ENCODE data around the gene IQCK. TPM values are rescaled to one million over a fixed set of nuclear protein-coding genes. Genes with fewer than 3 reads are reported as not detected.

Gene IQCK
- total RNA-seq, 2 donors from 2014 or later: 26.0 to 42.2 TPM

- Histone ChIP-seq H3K4me1 (replicated peaks) (no peaks in the 10 kb centered on the region), H3K27me3 (replicated peaks; ENCODE audit: insufficient read depth) (no peaks in the 10 kb centered on the region), H3K36me3 (no peaks in the 10 kb centered on the region), H3K4me3 (no peak overlapping the region), H3K9me3 (no peaks in the 10 kb centered on the region), H3K27ac (no peak overlapping the region)
- no peak for DNase-seq (ENCODE audit: low spot score)
- TF ChIP-seq POLR2AphosphoS5 (IDR thresholded peaks at IDR 0.05) (no peak), CTCF (IDR thresholded peaks at IDR 0.05) (no peak), POLR2A (IDR thresholded peaks at IDR 0.05) (no peak)
- intact Hi-C loops (cut with DNase I): no loop called here
- WGBS: 82% methylated on average over 9 of the region's 9 CpGs
These were observed 27.4 kb downstream of the IQCK start for GRCh38 chr16:19745286-19746010.

GRCh38 chr16:19746561-19746960, 28.5 kb downstream of the IQCK start:
- intact Hi-C loops (cut with DNase I): no loop called here
- no peaks in the 10 kb centered on the region for H3K36me3 ChIP-seq
- WGBS: 40% methylated on average over 4 of the region's 4 CpGs
- H3K4me1 ChIP-seq (replicated peaks): no peaks in the 10 kb centered on the region
- no peak overlapping the region for H3K27ac ChIP-seq
- no peak for DNase-seq (ENCODE audit: low spot score)
- H3K4me3 ChIP-seq: no peak overlapping the region
- no peak for TF ChIP-seq CTCF (IDR thresholded peaks at IDR 0.05)
- TF ChIP-seq POLR2AphosphoS5 (IDR thresholded peaks at IDR 0.05): no peak
- no peak for TF ChIP-seq POLR2A (IDR thresholded peaks at IDR 0.05)
- no peaks in the 10 kb centered on the region for H3K27me3 ChIP-seq (replicated peaks; ENCODE audit: insufficient read depth)
- H3K9me3 ChIP-seq: no peaks in the 10 kb centered on the region

- peaks cover 3% of the 10 kb centered on the region for H3K4me1 ChIP-seq (replicated peaks)
- H3K27ac ChIP-seq: no peak overlapping the region
- H3K36me3 ChIP-seq: no peaks in the 10 kb centered on the region
- no peaks in the 10 kb centered on the region for H3K9me3 ChIP-seq
- 38% methylated on average over 2 of the region's 2 CpGs for WGBS
- no peak for TF ChIP-seq POLR2AphosphoS5 (IDR thresholded peaks at IDR 0.05)
- TF ChIP-seq CTCF (IDR thresholded peaks at IDR 0.05): no peak
- no peak for TF ChIP-seq POLR2A (IDR thresholded peaks at IDR 0.05)
- H3K27me3 ChIP-seq (replicated peaks; ENCODE audit: insufficient read depth): no peaks in the 10 kb centered on the region
- intact Hi-C loops (cut with DNase I): no loop called here
- H3K4me3 ChIP-seq: no peak overlapping the region
- DNase-seq (ENCODE audit: low spot score): no peak
These were observed 30.5 kb downstream of the IQCK start for GRCh38 chr16:19748389-19749168.

- no peak overlapping the region for H3K27ac ChIP-seq
- TF ChIP-seq POLR2AphosphoS5 (IDR thresholded peaks at IDR 0.05) (no peak), POLR2A (IDR thresholded peaks at IDR 0.05) (no peak), CTCF (IDR thresholded peaks at IDR 0.05) (no peak)
- H3K9me3 ChIP-seq: no peaks in the 10 kb centered on the region
- no peaks in the 10 kb centered on the region for H3K36me3 ChIP-seq
- intact Hi-C loops (cut with DNase I): no loop called here
- DNase-seq (ENCODE audit: low spot score): no peak
- WGBS: 78% methylated on average over 4 of the region's 4 CpGs
- H3K27me3 ChIP-seq (replicated peaks; ENCODE audit: insufficient read depth): no peaks in the 10 kb centered on the region
- H3K4me1 ChIP-seq (replicated peaks): peaks cover 3% of the 10 kb centered on the region
- H3K4me3 ChIP-seq: no peak overlapping the region
These were observed 31.6 kb downstream of the IQCK start for GRCh38 chr16:19749571-19750080.
